Endothelial cell of umbilical vein (primary cell): ENCODE data around the gene ALG1L2. TPM values are rescaled to one million over a fixed set of nuclear protein-coding genes. Genes with fewer than 3 reads are reported as not detected.
"Not testable (repeated sequence)": the region's sequence is repeated elsewhere in the genome, so short reads cannot be mapped to it uniquely, and the experiment has no call there.

Experiments
- BruUV-seq: library from RNA; stranded (reverse); fragments of 400-500 nt; replicated peaks from 2 replicates; lab custom pipeline; 2021; lab: Mats Ljungman, UMichigan
- CTCF ChIA-PET: fragments of 300-600, 350-600 bp; sonication (Branson Sonifier 250); formaldehyde crosslinking; loops from one replicate; lab custom pipeline; 2021; ENCODE audit warnings: antibody characterized with exemption, inconsistent platforms; lab: Charles Lee
- POLR2A ChIA-PET: fragments of 300-600, 350-600 bp; sonication (Branson Sonifier 250); formaldehyde crosslinking; loops from one replicate; lab custom pipeline; 2021; ENCODE audit warnings: antibody characterized with exemption, inconsistent platforms; lab: Charles Lee
- DNase-seq: peaks from one replicate; pipeline ENCODE4 v3.0.0-alpha.2; 2011; ENCODE audit warnings: low read depth, low spot score
- FAIRE-seq: peaks from 2 replicates; lab custom pipeline; 2011; peaks lifted over from hg19 to GRCh38; lab: Jason Lieb, UNC
- H2AFZ ChIP-seq: 2 replicates; pipeline ENCODE4 v1.6.0; 2012; ENCODE audit warnings: low read depth, low read length, control low read depth, inconsistent platforms
- H3K27ac ChIP-seq: 2 replicates; pipeline ENCODE4 v1.5.1; 2011; ENCODE audit warnings: low read depth, mild to moderate bottlenecking, control low read depth, low read length, moderate library complexity; ENCODE audit not compliant: insufficient read depth
- H3K27me3 ChIP-seq, 2 experiments: 2 replicates each; pipeline versions ENCODE4 v1.6.0 to v1.6.1; 2011; ENCODE audit warnings: low read length in 2 of 2, mixed read lengths in 1 of 2; ENCODE audit not compliant: control insufficient read depth in 2 of 2, insufficient read depth in 2 of 2
- H3K36me3 ChIP-seq, 2 experiments: 2 replicates in 1 of 2; 3 replicates in 1 of 2; pipeline ENCODE4 v1.5.1; 2011; ENCODE audit warnings: low read length in 2 of 2, mild to moderate bottlenecking in 1 of 2, moderate library complexity in 1 of 2; ENCODE audit not compliant: control insufficient read depth in 2 of 2, insufficient read depth in 2 of 2; ENCODE audit errors: extremely low read depth in 1 of 2
- H3K4me1 ChIP-seq: 3 replicates; pipeline ENCODE4 v1.5.1; 2011; ENCODE audit warnings: mild to moderate bottlenecking, low read length; ENCODE audit not compliant: control insufficient read depth, insufficient read depth; ENCODE audit errors: extremely low read depth
- H3K4me2 ChIP-seq: 2 replicates; pipeline ENCODE4 v1.6.1; 2011; ENCODE audit warnings: low read length, control low read depth, mixed read lengths; ENCODE audit not compliant: insufficient read depth
- H3K4me3 ChIP-seq, 3 experiments: fragments of 200-600 bp in 1 of 3; sonication (generic), shearing (Covaris generic) in 1 of 3; replicated peaks in 1 of 3; 2 replicates each; pipeline ENCODE4 v1.5.1; 2011 to 2016; ENCODE audit warnings: control low read depth in 3 of 3, low read length in 3 of 3, mild to moderate bottlenecking in 2 of 3, inconsistent platforms in 1 of 3, low read depth in 1 of 3, moderate library complexity in 1 of 3; ENCODE audit not compliant: insufficient read depth in 1 of 3
- H3K79me2 ChIP-seq: 2 replicates; pipeline ENCODE4 v1.6.0; 2012; ENCODE audit warnings: low read length, inconsistent platforms; ENCODE audit not compliant: control insufficient read depth, insufficient read depth
- H3K9ac ChIP-seq: replicated peaks from 2 replicates; pipeline ENCODE3; 2011; ENCODE audit warnings: low read length, control low read depth; ENCODE audit not compliant: insufficient read depth; ENCODE audit errors: extremely low read depth
- H3K9me1 ChIP-seq: replicated peaks from 3 replicates; pipeline ENCODE4 v1.6.0; 2011; ENCODE audit warnings: mild to moderate bottlenecking, low read length; ENCODE audit not compliant: control insufficient read depth, insufficient read depth; ENCODE audit errors: extremely low read depth
- H3K9me3 ChIP-seq: replicated peaks from 2 replicates; pipeline ENCODE4 v1.5.1; 2012; ENCODE audit warnings: low read length, inconsistent platforms; ENCODE audit not compliant: control insufficient read depth, insufficient read depth
- H4K20me1 ChIP-seq: replicated peaks from 2 replicates; pipeline ENCODE3; 2011; ENCODE audit warnings: mild to moderate bottlenecking, low read length; ENCODE audit not compliant: control insufficient read depth, insufficient read depth; ENCODE audit errors: extremely low read depth
- dilution Hi-C: fragments of 300-500 bp; cut with MboI; formaldehyde crosslinking; loops from one replicate; pipeline ENCODE4 v1.15.0; 2019; ENCODE audit warnings: low sequenced_read_pairs; ENCODE audit not compliant: extremely low pct_ligation_motif_present
- intact Hi-C: fragments of 100-400 bp; cut with micrococcal nuclease; formaldehyde crosslinking; loops from one replicate; pipeline ENCODE4 v1.10.0; 2022
- polyA plus RNA-seq, 4 experiments: library from polyadenylated mRNA; depleted of rRNA in 3 of 4; stranded (reverse) in 3 of 4; unstranded in 1 of 4; fragments of >200 nt; gene quantifications; 2 replicates each; pipeline versions ENCODE4 v1.2.1 to v1.2.3, GENCODE V29; 2011 to 2012; ENCODE audit warnings: missing spikeins in 1 of 4
- total RNA-seq: library from RNA; stranded (reverse); gene quantifications from 2 replicates; pipeline ENCODE4 v1.2.3, GENCODE V29; 2021

The ALG1L2 gene
- total and polyA plus RNA-seq, 2 donors (not counting 3 experiments of a cell fraction or from before 2014, with no cell fraction given), result not detected

- H3K27ac ChIP-seq, H3K9ac ChIP-seq, H3K9me1 ChIP-seq, H3K4me2 ChIP-seq, POLR2A ChIA-PET, dilution Hi-C loops, DNase-seq, BruUV-seq, H3K79me2 ChIP-seq, H3K9me3 ChIP-seq, H3K36me3 ChIP-seq, H3K4me1 ChIP-seq, H2AFZ ChIP-seq, H3K27me3 ChIP-seq, H4K20me1 ChIP-seq, FAIRE-seq, H3K4me3 ChIP-seq: not testable (repeated sequence)
- CTCF ChIA-PET, result interaction anchor here (5.2 kb wide), 1 partner anchor 154 kb away, joined by 103 read pairs; no protein-coding TSS in a partner anchor
- intact Hi-C loops, result loop anchor here (2.0 to 10.0 kb wide), 3 partner anchors 153 to 471 kb away; no protein-coding TSS in a partner anchor
These were observed 14.2 kb downstream of the ALG1L2 start for GRCh38 chr3:130095858-130096257.

- H2AFZ ChIP-seq, BruUV-seq, H3K27ac ChIP-seq, dilution Hi-C loops, FAIRE-seq, H3K79me2 ChIP-seq, H3K4me2 ChIP-seq, H3K36me3 ChIP-seq, H3K9ac ChIP-seq, H3K9me1 ChIP-seq, H3K4me1 ChIP-seq, H3K27me3 ChIP-seq, POLR2A ChIA-PET, H3K9me3 ChIP-seq, DNase-seq, H4K20me1 ChIP-seq, H3K4me3 ChIP-seq: not testable (repeated sequence)
- intact Hi-C loops, result loop anchor here (2.0 to 10.0 kb wide), 3 partner anchors 154 to 472 kb away; no protein-coding TSS in a partner anchor
- CTCF ChIA-PET, result interaction anchor here (1.9 to 5.2 kb wide), 2 partner anchors 9 to 155 kb away, joined by 9 to 103 read pairs; no protein-coding TSS in a partner anchor
These were observed 15.5 kb downstream of the ALG1L2 start for GRCh38 chr3:130097096-130097495.
